OCI-LY3 (cell line): ENCODE measurements around the gene BID.
A peak's percentile ranks its signal among the peaks of the same experiment; 100 is the strongest.

Experiments
- H2AFZ ChIP-seq: fragments of 200-600, 300-600 bp; shearing (Covaris generic); 2 replicates; pipeline ENCODE4 v1.6.0; 2014; ENCODE audit warnings: antibody characterized with exemption, low read depth, low read length
- H3K27ac ChIP-seq: fragments of 200-600, 300-600 bp; sonication (generic); 2 replicates; pipeline ENCODE4 v1.5.1; 2014; ENCODE audit warnings: mild to moderate bottlenecking, low read length, moderate library complexity, mixed read lengths
- H3K27me3 ChIP-seq: fragments of 200-600, 300-600 bp; sonication (generic); 2 replicates; pipeline ENCODE4 v1.6.1; 2014; ENCODE audit warnings: low read depth, low read length, mixed read lengths
- H3K36me3 ChIP-seq: fragments of 200-600, 300-600 bp; sonication (generic); replicated peaks from 2 replicates; pipeline ENCODE3; 2014; ENCODE audit warnings: low read depth, low read length, mixed read lengths
- H3K4me1 ChIP-seq: fragments of 300-600, 200-600 bp; sonication (generic); 2 replicates; pipeline ENCODE4 v1.6.1; 2014; ENCODE audit warnings: low read length, mixed read lengths
- H3K4me2 ChIP-seq: fragments of 200-600, 300-600 bp; sonication (generic); 2 replicates; pipeline ENCODE4 v1.6.1; 2014; ENCODE audit warnings: low read length, mixed read lengths
- H3K4me3 ChIP-seq: fragments of 300-600, 200-600 bp; sonication (generic); 2 replicates; pipeline ENCODE4 v1.5.1; 2014; ENCODE audit warnings: antibody characterized with exemption, mild to moderate bottlenecking, low read length, moderate library complexity
- H3K79me2 ChIP-seq: fragments of 300-600, 200-600 bp; shearing (Covaris generic); 2 replicates; pipeline ENCODE4 v1.6.1; 2014; ENCODE audit warnings: mild to moderate bottlenecking, low read length, mixed read lengths
- H3K9ac ChIP-seq: fragments of 300-600, 200-600 bp; shearing (Covaris generic); 2 replicates; pipeline ENCODE4 v1.6.0; 2014; ENCODE audit warnings: mild to moderate bottlenecking, low read length, moderate library complexity
- H3K9me3 ChIP-seq: fragments of 200-600, 300-600 bp; shearing (Covaris generic); 2 replicates; pipeline ENCODE4 v1.6.1; 2014; ENCODE audit warnings: low read length, mixed read lengths; ENCODE audit not compliant: insufficient read depth
- H4K20me1 ChIP-seq: fragments of 200-600, 300-600 bp; sonication (generic); 2 replicates; pipeline ENCODE4 v1.6.1; 2016; ENCODE audit warnings: low read length, mixed read lengths; ENCODE audit not compliant: insufficient read depth
- EZH2phosphoT487 ChIP-seq: fragments of 200-600 bp; shearing (Covaris generic); IDR thresholded peaks from 2 replicates; pipeline ENCODE4 v1.6.1; 2018; ENCODE audit warnings: antibody characterized with exemption, mixed run types, low read depth
- TF ChIP-seq, protein P1 (sequence below): fragments of 200-600, 300-600 bp; sonication (generic); IDR thresholded peaks from 2 replicates; pipeline ENCODE4 v1.5.1; 2014; ENCODE audit warnings: antibody characterized with exemption, low read length, low read depth

Gene BID

DNA sequence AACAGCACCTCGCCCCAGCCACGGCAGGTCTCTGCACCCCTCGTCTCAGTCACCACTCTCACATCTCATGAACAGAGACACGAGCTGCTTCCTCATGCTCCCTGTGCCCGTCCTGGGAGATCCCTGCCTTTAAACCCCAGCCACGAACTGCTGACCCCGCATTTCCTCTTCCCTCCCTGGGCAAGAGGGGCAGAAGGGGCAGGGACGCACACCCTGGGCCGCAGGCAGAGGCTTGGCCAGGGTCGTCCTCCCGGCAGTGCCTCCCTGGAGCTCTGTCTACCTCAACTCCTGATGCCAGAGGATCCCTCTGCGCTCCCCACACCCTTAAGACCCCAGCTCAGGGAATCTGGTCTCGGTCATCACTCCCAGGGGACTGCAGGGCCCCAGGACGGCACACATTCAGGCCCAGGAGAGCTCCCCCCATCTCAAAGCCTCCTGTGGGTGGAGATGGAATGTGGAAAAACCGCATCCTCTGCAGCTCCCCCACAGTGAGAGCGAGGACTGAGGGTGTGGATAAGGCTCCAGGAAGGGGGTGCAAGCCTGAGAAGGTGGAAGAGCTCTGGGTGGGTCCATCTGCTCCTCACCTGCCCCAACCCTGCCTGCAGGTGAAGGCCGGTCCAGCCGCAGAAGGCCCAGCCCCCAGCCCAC is 1.2 kb downstream of the BID start:
- Histone ChIP-seq H4K20me1 (peaks cover 48% of the 10 kb centered on the region), H2AFZ (no peak overlapping the region)

DNA sequence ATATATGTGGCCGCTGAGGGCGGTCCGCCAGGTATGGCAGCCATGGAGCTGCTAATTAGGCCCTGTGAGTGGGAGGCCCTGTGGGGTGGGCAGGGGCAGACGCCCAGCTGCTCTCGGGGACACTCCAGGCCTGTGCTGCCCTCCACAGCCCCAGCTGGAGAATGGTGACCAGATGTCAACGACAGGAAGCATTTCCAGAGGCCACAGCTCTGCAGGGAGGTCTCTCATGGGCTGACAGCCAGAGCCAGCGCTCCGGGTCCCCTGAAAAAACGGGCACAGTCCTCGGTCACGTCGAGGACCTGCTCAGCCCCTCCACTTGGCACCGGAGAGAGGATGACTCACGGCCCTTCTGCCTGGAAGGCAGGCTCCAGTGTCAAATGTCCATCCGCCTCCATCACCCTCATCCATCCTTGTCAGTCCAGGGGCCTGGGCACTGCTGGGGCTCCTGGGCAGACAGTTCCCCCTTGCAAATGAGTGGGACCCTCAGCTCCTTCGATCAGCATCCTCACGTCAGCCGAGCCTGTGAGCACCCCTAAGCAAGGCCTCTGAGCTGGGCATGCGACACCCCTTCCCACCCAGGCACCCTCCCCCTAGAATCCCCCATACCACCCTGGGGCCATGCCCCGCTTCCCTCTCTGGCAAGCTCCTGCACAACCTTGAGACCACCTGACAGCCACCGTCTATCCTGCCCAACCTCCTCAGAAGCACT is 1.9 kb downstream of the BID start:
- Histone ChIP-seq H3K36me3 (peaks cover 49% of the 10 kb centered on the region), H3K9me3 (no peaks in the 10 kb centered on the region), H3K79me2 (peaks cover 75% of the 10 kb centered on the region), H4K20me1 (peaks cover 55% of the 10 kb centered on the region), H2AFZ (no peak overlapping the region), H3K27ac (peak overlapping the region; percentile 77), H3K4me3 (peak overlapping the region; percentile 79), H3K9ac (peak overlapping the region; percentile 92), H3K4me2 (peak overlapping the region; percentile 89), H3K4me1 (peaks cover 71% of the 10 kb centered on the region), H3K27me3 (no peaks in the 10 kb centered on the region)
- TF ChIP-seq, protein P1, sequence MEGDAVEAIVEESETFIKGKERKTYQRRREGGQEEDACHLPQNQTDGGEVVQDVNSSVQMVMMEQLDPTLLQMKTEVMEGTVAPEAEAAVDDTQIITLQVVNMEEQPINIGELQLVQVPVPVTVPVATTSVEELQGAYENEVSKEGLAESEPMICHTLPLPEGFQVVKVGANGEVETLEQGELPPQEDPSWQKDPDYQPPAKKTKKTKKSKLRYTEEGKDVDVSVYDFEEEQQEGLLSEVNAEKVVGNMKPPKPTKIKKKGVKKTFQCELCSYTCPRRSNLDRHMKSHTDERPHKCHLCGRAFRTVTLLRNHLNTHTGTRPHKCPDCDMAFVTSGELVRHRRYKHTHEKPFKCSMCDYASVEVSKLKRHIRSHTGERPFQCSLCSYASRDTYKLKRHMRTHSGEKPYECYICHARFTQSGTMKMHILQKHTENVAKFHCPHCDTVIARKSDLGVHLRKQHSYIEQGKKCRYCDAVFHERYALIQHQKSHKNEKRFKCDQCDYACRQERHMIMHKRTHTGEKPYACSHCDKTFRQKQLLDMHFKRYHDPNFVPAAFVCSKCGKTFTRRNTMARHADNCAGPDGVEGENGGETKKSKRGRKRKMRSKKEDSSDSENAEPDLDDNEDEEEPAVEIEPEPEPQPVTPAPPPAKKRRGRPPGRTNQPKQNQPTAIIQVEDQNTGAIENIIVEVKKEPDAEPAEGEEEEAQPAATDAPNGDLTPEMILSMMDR: peak; percentile 12; the same call in 1 of the 2 replicates
- no peak for TF ChIP-seq EZH2phosphoT487

More for the DNA sequence above, 1.2 kb downstream of the BID start:
- no peaks in the 10 kb centered on the region for H3K27me3 ChIP-seq
- TF ChIP-seq, protein P1: no peak
- no peak for TF ChIP-seq EZH2phosphoT487
- peak overlapping the region; percentile 89 for H3K4me2 ChIP-seq
- H3K4me3 ChIP-seq: peak overlapping the region; percentile 79
- H3K27ac ChIP-seq: peak overlapping the region; percentile 77
- H3K9ac ChIP-seq: peak overlapping the region; percentile 92
- H3K79me2 ChIP-seq: peaks cover 75% of the 10 kb centered on the region
- H3K4me1 ChIP-seq: peaks cover 65% of the 10 kb centered on the region
- no peaks in the 10 kb centered on the region for H3K9me3 ChIP-seq
- peaks cover 44% of the 10 kb centered on the region for H3K36me3 ChIP-seq

DNA sequence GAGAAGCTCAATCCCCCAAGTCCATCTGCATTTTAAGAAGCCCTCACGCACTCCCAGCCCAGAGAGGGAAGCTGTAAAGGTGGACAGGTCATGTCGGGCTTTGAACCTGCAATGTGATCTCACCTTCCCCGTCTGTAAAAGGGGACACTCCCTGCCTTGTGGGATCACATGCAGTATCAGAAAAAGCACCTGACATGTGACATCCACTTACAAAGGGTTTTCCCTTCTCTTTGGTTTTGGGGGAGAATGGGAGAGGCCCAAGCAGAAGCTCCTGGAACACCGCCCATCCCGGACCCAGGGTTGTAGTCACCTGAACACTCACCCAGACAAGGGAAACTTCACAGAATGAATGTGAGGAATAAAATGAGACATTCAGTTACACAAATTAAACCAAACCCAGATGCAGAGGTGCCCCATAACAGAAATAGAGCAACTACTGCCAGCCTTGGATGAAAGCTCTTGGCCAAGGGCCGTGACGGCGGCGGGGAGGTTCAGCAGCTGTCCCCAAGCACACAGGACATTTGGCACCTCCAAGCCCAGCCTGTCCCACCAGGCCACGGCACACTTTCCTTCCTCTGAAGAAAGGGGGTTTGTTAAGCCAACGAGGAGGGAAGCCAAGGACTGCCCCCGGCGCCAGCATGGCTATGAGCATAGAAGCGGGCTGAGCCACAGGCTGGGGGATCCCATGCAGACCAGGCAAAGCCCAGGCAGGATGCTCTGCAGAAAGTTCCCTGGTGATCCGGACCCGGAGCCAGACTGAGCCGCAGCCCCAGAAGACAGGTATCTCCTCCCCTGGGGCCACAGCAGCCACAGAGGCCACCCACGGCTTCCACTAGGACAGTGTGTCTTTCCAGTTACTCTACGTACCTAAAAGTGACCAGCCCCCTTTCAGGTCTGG is 3.8 kb downstream of the BID start:
- peak overlapping the region; percentile 89 for H3K4me2 ChIP-seq
- H3K27me3 ChIP-seq: no peaks in the 10 kb centered on the region
- no peak for TF ChIP-seq EZH2phosphoT487
- TF ChIP-seq, protein P1: no peak
- no peaks in the 10 kb centered on the region for H3K9me3 ChIP-seq
- H3K36me3 ChIP-seq: peaks cover 51% of the 10 kb centered on the region
- H3K79me2 ChIP-seq: peaks cover 92% of the 10 kb centered on the region
- H3K27ac ChIP-seq: peak overlapping the region; percentile 77
- H2AFZ ChIP-seq: no peak overlapping the region
- peak overlapping the region; percentile 2; the same call in 1 of the 2 replicates for H3K9ac ChIP-seq
- peak overlapping the region; percentile 22; the same call in 1 of the 2 replicates for H3K4me3 ChIP-seq
- H4K20me1 ChIP-seq: peaks cover 72% of the 10 kb centered on the region
- peaks cover 60% of the 10 kb centered on the region for H3K4me1 ChIP-seq

DNA sequence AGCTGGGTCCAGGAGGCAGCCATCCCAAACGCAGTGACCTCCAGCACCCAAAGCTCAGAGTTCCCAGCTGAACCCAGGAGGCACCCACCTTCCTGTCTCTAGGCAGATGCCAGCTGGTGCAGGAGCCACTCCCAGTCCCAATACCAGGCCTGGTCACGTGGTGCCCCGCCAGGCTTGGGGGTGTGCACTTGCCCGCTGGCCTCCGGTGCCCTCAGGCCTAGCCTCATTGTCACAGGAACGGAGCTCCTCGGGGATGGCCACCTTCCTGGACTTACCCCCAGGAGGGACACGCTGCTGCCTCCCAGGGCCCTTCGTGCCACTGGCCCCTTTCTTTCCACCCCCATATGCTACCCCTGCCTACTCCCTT is 4.6 kb downstream of the BID start:
- H3K4me2 ChIP-seq: peak overlapping the region; percentile 89; the same call in 1 of the 2 replicates
- H3K9ac ChIP-seq: no peak overlapping the region
- H3K36me3 ChIP-seq: peaks cover 51% of the 10 kb centered on the region
- peaks cover 80% of the 10 kb centered on the region for H4K20me1 ChIP-seq
- H2AFZ ChIP-seq: no peak overlapping the region
- H3K9me3 ChIP-seq: no peaks in the 10 kb centered on the region
- peaks cover 53% of the 10 kb centered on the region for H3K4me1 ChIP-seq
- no peaks in the 10 kb centered on the region for H3K27me3 ChIP-seq
- TF ChIP-seq EZH2phosphoT487: no peak
- TF ChIP-seq, protein P1: no peak
- 0 out of 2 replicates have a peak overlapping the region, but pooled peaks have one; percentile 77 for H3K27ac ChIP-seq
- no peak overlapping the region for H3K4me3 ChIP-seq
- H3K79me2 ChIP-seq: peaks cover 99% of the 10 kb centered on the region
